ENCODE measurements around the gene VNN1. TPM values are rescaled to one million over a fixed set of nuclear protein-coding genes. Genes with fewer than 3 reads are reported as not detected.

VNN1 gene
- total and polyA plus RNA-seq, 2 donors (not counting 3 experiments of a cell fraction or from before 2014, with no cell fraction given): not detected

DNA sequence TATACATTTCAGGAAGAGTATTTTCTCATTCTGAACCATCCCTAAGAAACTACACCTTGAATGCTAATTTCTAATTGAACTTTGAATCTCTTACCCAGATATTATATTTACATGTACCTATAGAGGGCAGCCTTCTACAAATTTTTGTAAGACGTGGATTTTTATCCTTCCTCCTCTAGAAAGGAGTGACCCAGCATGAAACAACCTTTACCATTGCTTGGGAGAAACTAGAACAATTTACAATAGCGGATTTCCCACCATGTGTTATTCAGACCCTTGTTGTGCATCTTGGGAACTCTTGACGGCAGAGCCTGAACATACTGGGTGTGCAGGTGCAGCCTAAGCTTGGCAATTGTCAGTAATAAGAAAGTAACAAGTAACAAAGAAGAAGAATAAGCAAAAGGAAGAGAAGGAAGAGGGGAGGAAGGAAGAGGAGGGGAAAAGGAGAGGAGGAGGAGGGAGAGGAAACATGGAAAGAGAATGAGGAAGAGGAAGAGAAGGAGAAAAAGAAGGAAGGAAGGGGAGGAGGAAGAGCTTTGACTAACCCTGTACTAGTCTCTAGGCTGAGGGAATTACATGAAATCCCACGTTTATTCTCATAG, 44.1 kb downstream of the VNN1 start:
- Histone ChIP-seq H3K79me2 (ENCODE audit: control insufficient read depth, insufficient read depth, low read length) (no peaks in the 10 kb centered on the region), H3K4me1 (ENCODE audit: control insufficient read depth, extremely low read depth, insufficient read depth, low read length) (peaks cover 2% of the 10 kb centered on the region), H3K4me3 (replicated peaks in 1 of 3; ENCODE audit: insufficient read depth in 1 of 3, low read depth in 1 of 3, low read length in 3 of 3) (no peak overlapping the region), H3K9me3 (replicated peaks; ENCODE audit: control insufficient read depth, insufficient read depth, low read length) (no peaks in the 10 kb centered on the region), H3K9ac (replicated peaks; ENCODE audit: extremely low read depth, insufficient read depth, low read length) (no peak overlapping the region), H2AFZ (ENCODE audit: low read depth, low read length) (peak overlapping the region; percentile 42), H3K4me2 (ENCODE audit: insufficient read depth, low read length) (no peak overlapping the region), H4K20me1 (replicated peaks; ENCODE audit: control insufficient read depth, extremely low read depth, insufficient read depth, low read length) (no peaks in the 10 kb centered on the region), H3K9me1 (replicated peaks; ENCODE audit: control insufficient read depth, extremely low read depth, insufficient read depth, low read length) (no peaks in the 10 kb centered on the region), H3K27me3 (ENCODE audit: control insufficient read depth in 2 of 2, insufficient read depth in 2 of 2, low read length in 2 of 2) (no peaks in the 10 kb centered on the region), H3K36me3 (ENCODE audit: control insufficient read depth in 2 of 2, extremely low read depth in 1 of 2, insufficient read depth in 2 of 2, low read length in 2 of 2) (no peaks in the 10 kb centered on the region), H3K27ac (ENCODE audit: insufficient read depth, low read depth, low read length) (no peak overlapping the region)
- intact Hi-C loops (cut with micrococcal nuclease): loop anchor here (1.0 to 5.0 kb wide), 7 partner anchors 46 to 373 kb away; partner anchors contain the start of gene RPS12
- POLR2A ChIA-PET: no interaction called here
- no TSS peak for BruUV-seq (replicated peaks)
- FAIRE-seq (peak; percentile 59), DNase-seq (ENCODE audit: low read depth, low spot score) (peak; percentile 56)
- CTCF ChIA-PET: interaction anchor here (0.5 to 8.0 kb wide), 43 partner anchors 8 to 1354 kb away, joined by 3 to 154 read pairs (median 4); partner anchors contain the start of genes RPS12, SLC18B1 and TAAR1
- dilution Hi-C loops (cut with MboI; ENCODE audit: extremely low pct_ligation_motif_present, low sequenced_read_pairs): no loop called here
- no peak for TF ChIP-seq GATA2 (IDR thresholded peaks at IDR 0.05; ENCODE audit: insufficient read depth, insufficient read length, low read depth, low read length)
- peak in 1 of 2 donors; percentile 18 for TF ChIP-seq CTCF (IDR thresholded peaks at IDR 0.05; ENCODE audit: extremely low read depth in 1 of 2, insufficient read depth in 1 of 2, low read depth in 1 of 2, low read length in 2 of 2)
- no peak for TF ChIP-seq POLR2A (IDR thresholded peaks at IDR 0.05; ENCODE audit: low read depth, low read length)
- no peak for TF ChIP-seq POLR2AphosphoS5 (IDR thresholded peaks at IDR 0.05; ENCODE audit: insufficient read depth, low read depth, low read length)
- TF ChIP-seq EZH2 (IDR thresholded peaks at IDR 0.05; ENCODE audit: borderline replicate concordance, low read depth, low read length, severe bottlenecking): no peak

All from endothelial cell of umbilical vein (primary cell).